Measurements from ENCODE around the gene CELSR1. TPM values are rescaled to one million over a fixed set of nuclear protein-coding genes. Genes with fewer than 3 reads are reported as not detected.

CELSR1 gene
- total RNA-seq, 1 experiment from 2014 or later = 22.6 TPM

DNA sequence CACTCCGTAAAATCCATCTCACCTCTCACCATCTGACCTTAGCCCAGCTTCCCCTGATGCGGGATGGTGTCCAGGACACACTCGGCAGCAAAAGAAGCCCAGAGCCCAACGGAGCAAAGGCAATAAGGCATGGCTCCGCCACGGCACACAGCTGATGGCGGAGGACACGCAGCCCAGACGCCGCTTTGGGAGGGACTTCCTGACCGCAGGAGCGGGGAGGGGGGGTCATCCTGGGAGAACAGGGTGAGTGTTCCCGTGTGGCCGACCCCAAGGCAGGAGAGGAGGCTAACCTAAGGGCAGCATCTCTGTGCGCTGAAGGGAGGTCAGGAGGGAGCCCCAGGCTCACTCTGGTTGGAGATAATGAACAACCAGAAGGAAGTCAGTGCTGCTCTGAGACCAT lies 130.6 kb downstream of the CELSR1 start:
- H3K14ac ChIP-seq (ENCODE audit: insufficient read depth, low read length) = no peak overlapping the region
- WGBS (ENCODE audit: extremely low coverage, insufficient read length, low lambda C conversion rate) = no CpG with 5 or more reads among the region's 15 CpGs
- H3K9me3 ChIP-seq (ENCODE audit: control insufficient read depth, low read depth, low read length) = no peaks in the 10 kb centered on the region
- no peak overlapping the region for H4K8ac ChIP-seq (replicated peaks; ENCODE audit: insufficient read length, low read depth, low read length)
- no peaks in the 10 kb centered on the region for H3K27me3 ChIP-seq (ENCODE audit: insufficient read depth, low read length)
- H3K79me1 ChIP-seq (ENCODE audit: insufficient read depth, low read depth, low read length, poor library complexity, severe bottlenecking) = no peaks in the 10 kb centered on the region
- Mint-ChIP-seq H3K27ac (peak overlapping the region in 1 of 3 experiments; percentile 48; a peak in 2 of 7 replicates), H3K4me1 (peaks cover 0 to 9% of the 10 kb centered on the region in 2 experiments; a peak in 2 of 4 replicates), H3K9me3 (no peaks in the 10 kb centered on the region), H3K27me3 (ENCODE audit: low read depth) (peaks cover 2% of the 10 kb centered on the region), H3K4me3 (no peak overlapping the region), H3K36me3 (ENCODE audit: insufficient read depth in 1 of 3, low read depth in 3 of 3) (peaks cover 0 to 8% (median 4%) of the 10 kb centered on the region in 3 experiments; a peak in 2 of 7 replicates)
- H3K4me1 ChIP-seq (ENCODE audit: insufficient read depth, low read length) = no peaks in the 10 kb centered on the region
- H2BK20ac ChIP-seq (ENCODE audit: low read depth, low read length, poor library complexity, severe bottlenecking) = no peak overlapping the region
- TF ChIP-seq, protein P1, sequence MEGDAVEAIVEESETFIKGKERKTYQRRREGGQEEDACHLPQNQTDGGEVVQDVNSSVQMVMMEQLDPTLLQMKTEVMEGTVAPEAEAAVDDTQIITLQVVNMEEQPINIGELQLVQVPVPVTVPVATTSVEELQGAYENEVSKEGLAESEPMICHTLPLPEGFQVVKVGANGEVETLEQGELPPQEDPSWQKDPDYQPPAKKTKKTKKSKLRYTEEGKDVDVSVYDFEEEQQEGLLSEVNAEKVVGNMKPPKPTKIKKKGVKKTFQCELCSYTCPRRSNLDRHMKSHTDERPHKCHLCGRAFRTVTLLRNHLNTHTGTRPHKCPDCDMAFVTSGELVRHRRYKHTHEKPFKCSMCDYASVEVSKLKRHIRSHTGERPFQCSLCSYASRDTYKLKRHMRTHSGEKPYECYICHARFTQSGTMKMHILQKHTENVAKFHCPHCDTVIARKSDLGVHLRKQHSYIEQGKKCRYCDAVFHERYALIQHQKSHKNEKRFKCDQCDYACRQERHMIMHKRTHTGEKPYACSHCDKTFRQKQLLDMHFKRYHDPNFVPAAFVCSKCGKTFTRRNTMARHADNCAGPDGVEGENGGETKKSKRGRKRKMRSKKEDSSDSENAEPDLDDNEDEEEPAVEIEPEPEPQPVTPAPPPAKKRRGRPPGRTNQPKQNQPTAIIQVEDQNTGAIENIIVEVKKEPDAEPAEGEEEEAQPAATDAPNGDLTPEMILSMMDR (conservative IDR thresholded peaks at IDR 0.05) = no peak
- no peak overlapping the region for H2BK12ac ChIP-seq (ENCODE audit: insufficient read length, low read depth, low read length)
- H4K5ac ChIP-seq (ENCODE audit: insufficient read length, low read depth, low read length) = no peak overlapping the region
- H3K23me2 ChIP-seq (ENCODE audit: insufficient read length, low read depth, low read length, poor library complexity, severe bottlenecking) = no peaks in the 10 kb centered on the region
- H2AFZ ChIP-seq (ENCODE audit: low read length) = no peak overlapping the region
- H3T11ph ChIP-seq (ENCODE audit: low read length) = no peak overlapping the region
- H3K4ac ChIP-seq (ENCODE audit: low read depth, low read length) = no peak overlapping the region
- H3K79me2 ChIP-seq (ENCODE audit: insufficient read depth, low read length) = no peaks in the 10 kb centered on the region
- H3K23ac ChIP-seq (ENCODE audit: insufficient read length, low read depth, low read length) = no peak overlapping the region
- no peak overlapping the region for H3K27ac ChIP-seq (ENCODE audit: insufficient read length, low read depth, low read length)
- H2BK15ac ChIP-seq (ENCODE audit: low read depth, low read length) = 0 out of 2 replicates have a peak overlapping the region, but pooled peaks have one; percentile 5
- no peak overlapping the region for H3K18ac ChIP-seq (ENCODE audit: insufficient read length, low read depth, low read length)
- no peak for DNase-seq
- H3K56ac ChIP-seq (ENCODE audit: insufficient read length, low read depth, low read length) = no peak overlapping the region
- no peak overlapping the region for H2BK120ac ChIP-seq (ENCODE audit: low read depth, low read length, poor library complexity, severe bottlenecking)
- H2AK5ac ChIP-seq (ENCODE audit: insufficient read length, low read length) = no peak overlapping the region
- no peak overlapping the region for H3K9ac ChIP-seq (ENCODE audit: extremely low read depth, insufficient read length, low read length)
- no peak overlapping the region for H4K91ac ChIP-seq (ENCODE audit: insufficient read length, low read depth, low read length)
- H2BK5ac ChIP-seq (ENCODE audit: insufficient read length, low read length) = no peak overlapping the region
- H3K4me2 ChIP-seq (ENCODE audit: insufficient read depth, insufficient read length, low read length) = no peak overlapping the region
- H4K20me1 ChIP-seq (ENCODE audit: control insufficient read depth, insufficient read depth, insufficient read length) = no peaks in the 10 kb centered on the region

Measured in H9 (cell line).